Activated CD8-positive, alpha-beta T cell treated with anti-CD3 and anti-CD28 coated beads, Interleukin-2, amount 10 ng/mL, durations not matched to agents 7 days and 5 days (primary cell): ENCODE results near the gene LBHD2. TPM values are rescaled to one million over a fixed set of nuclear protein-coding genes. Genes with fewer than 3 reads are reported as not detected.

ENCODE experiments used
- ATAC-seq: fragments of 150-1000 bp; cut with Tn5 transposase; one replicate; pipeline ENCODE4 v1.10.0; 2021; ENCODE audit warnings: moderate library complexity
- CTCF ChIA-PET: fragments of 350-600 bp; sonication (Branson Sonifier 250); formaldehyde crosslinking; loops from one replicate; lab custom pipeline; 2021; ENCODE audit warnings: antibody characterized with exemption; lab: Charles Lee
- POLR2A ChIA-PET: fragments of 350-600 bp; sonication (Branson Sonifier 250); formaldehyde crosslinking; loops from one replicate; lab custom pipeline; 2021; ENCODE audit warnings: antibody characterized with exemption; lab: Charles Lee
- DNase-seq: peaks from one replicate; pipeline ENCODE4 v3.0.0-alpha.2; 2020
- H3K27ac Mint-ChIP-seq: one replicate; pipeline ENCODE4 v1.8.0; 2021; ENCODE audit warnings: mild to moderate bottlenecking, mixed read lengths
- H3K27me3 Mint-ChIP-seq: one replicate; pipeline ENCODE4 v1.8.0; 2021; ENCODE audit warnings: low read depth, mixed read lengths
- H3K36me3 Mint-ChIP-seq: one replicate; pipeline ENCODE4 v1.8.0; 2021; ENCODE audit warnings: low read depth, mixed read lengths
- H3K4me1 Mint-ChIP-seq: one replicate; pipeline ENCODE4 v1.8.0; 2021; ENCODE audit warnings: low read depth, mixed read lengths
- H3K4me3 Mint-ChIP-seq: one replicate; pipeline ENCODE4 v1.8.0; 2021; ENCODE audit warnings: mild to moderate bottlenecking, mixed read lengths
- H3K9me3 Mint-ChIP-seq: one replicate; pipeline ENCODE4 v1.8.0; 2022; ENCODE audit warnings: mixed read lengths; ENCODE audit not compliant: insufficient read depth
- total RNA-seq, 2 experiments: library from RNA; stranded (reverse); gene quantifications; one replicate each; pipeline ENCODE4 v1.2.3, GENCODE V29; 2021

The LBHD2 gene
- total RNA-seq, 2 experiments from 2014 or later: not detected

- H3K4me3 Mint-ChIP-seq: no peak overlapping the region
- peaks cover 2% of the 10 kb centered on the region for H3K4me1 Mint-ChIP-seq
- peaks cover 19% of the 10 kb centered on the region for H3K27me3 Mint-ChIP-seq
- H3K9me3 Mint-ChIP-seq: no peaks in the 10 kb centered on the region
- POLR2A ChIA-PET: no interaction called here
- no peaks in the 10 kb centered on the region for H3K36me3 Mint-ChIP-seq
- no peak overlapping the region for H3K27ac Mint-ChIP-seq
- ATAC-seq (no peak), DNase-seq (no peak)
- CTCF ChIA-PET: interaction anchor here (3.1 kb wide), 1 partner anchor 16 kb away, joined by 11 read pairs; no protein-coding TSS in a partner anchor
Measured at GRCh38 chr14:103121121-103121845, 37.3 kb downstream of the LBHD2 start.

- Mint-ChIP-seq H3K4me1 (no peaks in the 10 kb centered on the region), H3K4me3 (no peak overlapping the region), H3K9me3 (no peaks in the 10 kb centered on the region), H3K27ac (no peak overlapping the region), H3K36me3 (no peaks in the 10 kb centered on the region), H3K27me3 (peaks cover 19% of the 10 kb centered on the region)
- ATAC-seq (no peak), DNase-seq (no peak)
- POLR2A ChIA-PET: no interaction called here
- CTCF ChIA-PET: interaction anchor here (3.1 kb wide), 1 partner anchor 17 kb away, joined by 11 read pairs; no protein-coding TSS in a partner anchor
Measured at GRCh38 chr14:103121846-103122584, 38.0 kb downstream of the LBHD2 start.

- H3K27ac Mint-ChIP-seq: no peak overlapping the region
- CTCF ChIA-PET: no interaction called here
- DNase-seq: no peak
- ATAC-seq: no peak
- H3K36me3 Mint-ChIP-seq: no peaks in the 10 kb centered on the region
- H3K4me3 Mint-ChIP-seq: no peak overlapping the region
- H3K4me1 Mint-ChIP-seq: no peaks in the 10 kb centered on the region
- no peaks in the 10 kb centered on the region for H3K9me3 Mint-ChIP-seq
- POLR2A ChIA-PET: no interaction called here
- H3K27me3 Mint-ChIP-seq: peaks cover 19% of the 10 kb centered on the region
Measured at GRCh38 chr14:103122585-103122946, 38.6 kb downstream of the LBHD2 start.

GRCh38 chr14:103122947-103123633 is 39.1 kb downstream of the LBHD2 start, which contains the start of gene TNFAIP2:
TNFAIP2 (plus strand) TSS chr14:103123461; CDS start chr14:103126458, 2,997 bp downstream.
- no peaks in the 10 kb centered on the region for H3K4me1 Mint-ChIP-seq
- no peak within 1 kb of the TSS for H3K4me3 Mint-ChIP-seq
- DNase-seq (no peak), ATAC-seq (peak; percentile 34)
- no peak within 1 kb of the TSS for H3K27ac Mint-ChIP-seq
- CTCF ChIA-PET: no interaction called here
- no peaks in the 10 kb centered on the region for H3K9me3 Mint-ChIP-seq
- POLR2A ChIA-PET: no interaction called here
- H3K36me3 Mint-ChIP-seq: no peaks in the 10 kb centered on the region
- H3K27me3 Mint-ChIP-seq: peaks cover 19% of the 10 kb centered on the region

GRCh38 chr14:103123634-103124500 is 39.9 kb downstream of the LBHD2 start:
- Mint-ChIP-seq H3K27me3 (peaks cover 19% of the 10 kb centered on the region), H3K9me3 (no peaks in the 10 kb centered on the region), H3K27ac (no peak overlapping the region), H3K4me1 (no peaks in the 10 kb centered on the region), H3K4me3 (no peak overlapping the region), H3K36me3 (no peaks in the 10 kb centered on the region)
- ChIA-PET CTCF (no interaction called here), POLR2A (no interaction called here)
- DNase-seq: no peak
- peak; percentile 24 for ATAC-seq

GRCh38 chr14:103124501-103125001 is 40.5 kb downstream of the LBHD2 start:
- CTCF ChIA-PET: interaction anchor here (1.6 kb wide), 1 partner anchor 20 kb away, joined by 8 read pairs; no protein-coding TSS in a partner anchor
- Mint-ChIP-seq H3K4me1 (no peaks in the 10 kb centered on the region), H3K4me3 (no peak overlapping the region), H3K9me3 (no peaks in the 10 kb centered on the region), H3K27ac (no peak overlapping the region), H3K27me3 (peaks cover 19% of the 10 kb centered on the region), H3K36me3 (no peaks in the 10 kb centered on the region)
- POLR2A ChIA-PET: no interaction called here
- no peak for DNase-seq
- no peak for ATAC-seq

GRCh38 chr14:103125098-103126070 is 41.4 kb downstream of the LBHD2 start:
- no peak for ATAC-seq
- POLR2A ChIA-PET: interaction anchor here (0.7 kb wide), 1 partner anchor 210 kb away, joined by 3 read pairs; no protein-coding TSS in a partner anchor
- CTCF ChIA-PET: interaction anchor here (1.6 kb wide), 1 partner anchor 20 kb away, joined by 8 read pairs; no protein-coding TSS in a partner anchor

GRCh38 chr14:103126088-103126872 is 42.3 kb downstream of the LBHD2 start:
- ChIA-PET POLR2A (no interaction called here), CTCF (interaction anchor here (1.6 kb wide), 1 partner anchor 21 kb away, joined by 8 read pairs; no protein-coding TSS in a partner anchor)
- Mint-ChIP-seq H3K27ac (no peak overlapping the region), H3K4me3 (no peak overlapping the region), H3K36me3 (no peaks in the 10 kb centered on the region), H3K9me3 (no peaks in the 10 kb centered on the region), H3K27me3 (peaks cover 14% of the 10 kb centered on the region), H3K4me1 (no peaks in the 10 kb centered on the region)
- DNase-seq (no peak), ATAC-seq (no peak)

More at GRCh38 chr14:103125098-103126070, 41.4 kb downstream of the LBHD2 start:
- Mint-ChIP-seq H3K27ac (no peak overlapping the region), H3K36me3 (no peaks in the 10 kb centered on the region), H3K9me3 (no peaks in the 10 kb centered on the region), H3K27me3 (peaks cover 17% of the 10 kb centered on the region), H3K4me3 (no peak overlapping the region), H3K4me1 (no peaks in the 10 kb centered on the region)
- no peak for DNase-seq

GRCh38 chr14:103126873-103127304 is 42.9 kb downstream of the LBHD2 start:
- H3K27me3 Mint-ChIP-seq: peaks cover 11% of the 10 kb centered on the region
- ChIA-PET CTCF (no interaction called here), POLR2A (no interaction called here)
- H3K27ac Mint-ChIP-seq: no peak overlapping the region
- ATAC-seq (no peak), DNase-seq (no peak)
- H3K4me3 Mint-ChIP-seq: no peak overlapping the region
- no peaks in the 10 kb centered on the region for H3K9me3 Mint-ChIP-seq
- no peaks in the 10 kb centered on the region for H3K36me3 Mint-ChIP-seq
- no peaks in the 10 kb centered on the region for H3K4me1 Mint-ChIP-seq
